SK-N-SH treated with all-trans-retinoic acid at 6 μM for 48 hours (cell line): ENCODE data around the gene ANKS6.

Experiments
- ATAC-seq: fragments of 200-7000 bp; cut with Tn5 transposase; 3 replicates; pipeline ENCODE4 v1.9.1; 2020; ENCODE audit warnings: mild to moderate bottlenecking, moderate library complexity
- ARNTL ChIP-seq: fragments of 450-650 bp; formaldehyde crosslinking; IDR thresholded peaks from 2 replicates; pipeline ENCODE4 v1.5.0; 2020; ENCODE audit warnings: low read depth, mild to moderate bottlenecking, moderate library complexity, borderline replicate concordance
- BACH2 ChIP-seq: fragments of 250-450 bp; sonication (Bioruptor Pico); IDR thresholded peaks from 2 replicates; pipeline ENCODE4 v1.9.0; 2021; ENCODE audit warnings: mild to moderate bottlenecking, borderline replicate concordance
- CSDC2 ChIP-seq: fragments of 250-450 bp; sonication (Bioruptor Pico); IDR thresholded peaks from 2 replicates; pipeline ENCODE4 v1.5.0; 2020; ENCODE audit warnings: mild to moderate bottlenecking, moderate library complexity
- ESRRG ChIP-seq: fragments of 250-450 bp; sonication (Bioruptor Pico); IDR thresholded peaks from 2 replicates; pipeline ENCODE4 v1.6.1; 2021; ENCODE audit warnings: mild to moderate bottlenecking
- GLIS3 ChIP-seq: fragments of 250-450 bp; sonication (Bioruptor Pico); IDR thresholded peaks from 2 replicates; pipeline ENCODE4 v1.5.0; 2020; ENCODE audit warnings: mild to moderate bottlenecking, moderate library complexity
- ISL1 ChIP-seq: fragments of 250-450 bp; sonication (Bioruptor Pico); IDR thresholded peaks from 2 replicates; pipeline ENCODE4 v2.1.2; 2022; ENCODE audit warnings: mild to moderate bottlenecking, moderate library complexity
- OSR1 ChIP-seq: fragments of 250-450 bp; sonication (Bioruptor Pico); IDR thresholded peaks from 2 replicates; pipeline ENCODE4 v1.8.0; 2022; ENCODE audit warnings: moderate library complexity, mild to moderate bottlenecking, inconsistent platforms
- PPARA ChIP-seq: fragments of 250-450 bp; sonication (Bioruptor Pico); IDR thresholded peaks from 2 replicates; pipeline ENCODE4 v1.5.0; 2020; ENCODE audit warnings: mild to moderate bottlenecking, borderline replicate concordance
- RARB ChIP-seq: fragments of 250-450 bp; sonication (Bioruptor Pico); IDR thresholded peaks from 2 replicates; pipeline ENCODE4 v1.8.0; 2021; ENCODE audit warnings: mild to moderate bottlenecking, moderate library complexity
- SNAI2 ChIP-seq: fragments of 250-450 bp; sonication (Bioruptor Pico); IDR thresholded peaks from 2 replicates; pipeline ENCODE4 v1.5.0; 2020; ENCODE audit warnings: mild to moderate bottlenecking, moderate library complexity
- ZC3H10 ChIP-seq: fragments of 250-450 bp; sonication (Bioruptor Pico); IDR thresholded peaks from 2 replicates; pipeline ENCODE4 v1.5.1; 2021; ENCODE audit warnings: mild to moderate bottlenecking, moderate library complexity
- ZFP3 ChIP-seq: fragments of 250-450 bp; sonication (Bioruptor Pico); IDR thresholded peaks from 2 replicates; pipeline ENCODE4 v1.5.0; 2020; ENCODE audit warnings: mild to moderate bottlenecking, moderate library complexity
- ZFP30 ChIP-seq: fragments of 450-650 bp; formaldehyde crosslinking; IDR thresholded peaks from 2 replicates; pipeline ENCODE4 v1.5.0; 2022; ENCODE audit warnings: mild to moderate bottlenecking, moderate library complexity
- ZNF565 ChIP-seq: fragments of 450-650 bp; formaldehyde crosslinking; conservative IDR thresholded peaks from 2 replicates; pipeline ENCODE4 v1.5.0; 2020; ENCODE audit warnings: low read depth, mild to moderate bottlenecking, moderate library complexity
- ZNF70 ChIP-seq: fragments of 450-650 bp; formaldehyde crosslinking; IDR thresholded peaks from 2 replicates; pipeline ENCODE4 v1.5.0; 2020; ENCODE audit warnings: mild to moderate bottlenecking, moderate library complexity
- TF ChIP-seq, protein P1 (sequence below): fragments of 250-450 bp; sonication (Bioruptor Pico); IDR thresholded peaks from 2 replicates; pipeline ENCODE4 v1.8.0; 2021; ENCODE audit warnings: low read depth, mild to moderate bottlenecking, moderate library complexity, borderline replicate concordance
- TF ChIP-seq, protein P2 (sequence below): fragments of 250-450 bp; sonication (Bioruptor Pico); IDR thresholded peaks from 2 replicates; pipeline ENCODE4 v1.8.0; 2020; ENCODE audit warnings: mild to moderate bottlenecking, moderate library complexity, borderline replicate concordance
- TF ChIP-seq, protein P3 (sequence below): fragments of 250-450 bp; sonication (Bioruptor Pico); IDR thresholded peaks from 2 replicates; pipeline ENCODE4 v1.5.1; 2021; ENCODE audit warnings: mild to moderate bottlenecking, moderate library complexity
- TF ChIP-seq, protein P4 (sequence below): fragments of 250-450 bp; sonication (Bioruptor Pico); IDR thresholded peaks from 2 replicates; pipeline ENCODE4 v1.5.0; 2020; ENCODE audit warnings: mild to moderate bottlenecking, moderate library complexity

ANKS6 gene

DNA sequence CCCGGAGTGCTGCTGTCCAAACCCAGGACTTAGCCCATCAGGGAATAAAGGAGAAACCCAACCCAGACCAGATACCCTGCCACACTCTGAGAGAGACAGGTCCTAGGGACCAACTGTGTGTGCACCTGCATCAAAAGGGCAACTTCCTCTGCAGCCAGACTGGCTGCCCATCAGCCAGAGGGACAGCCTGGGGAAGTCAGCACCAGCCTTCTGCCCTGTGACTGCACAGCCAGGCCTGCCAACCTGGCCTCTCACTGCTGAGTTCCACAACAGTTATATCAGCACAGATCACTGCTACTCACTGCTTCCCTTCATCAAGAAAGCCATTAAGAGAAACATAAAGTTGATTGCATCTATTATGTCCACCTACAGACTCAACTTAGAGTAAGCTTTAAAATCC, 105.7 kb downstream of the ANKS6 start (continued):
- TF ChIP-seq, protein P1, sequence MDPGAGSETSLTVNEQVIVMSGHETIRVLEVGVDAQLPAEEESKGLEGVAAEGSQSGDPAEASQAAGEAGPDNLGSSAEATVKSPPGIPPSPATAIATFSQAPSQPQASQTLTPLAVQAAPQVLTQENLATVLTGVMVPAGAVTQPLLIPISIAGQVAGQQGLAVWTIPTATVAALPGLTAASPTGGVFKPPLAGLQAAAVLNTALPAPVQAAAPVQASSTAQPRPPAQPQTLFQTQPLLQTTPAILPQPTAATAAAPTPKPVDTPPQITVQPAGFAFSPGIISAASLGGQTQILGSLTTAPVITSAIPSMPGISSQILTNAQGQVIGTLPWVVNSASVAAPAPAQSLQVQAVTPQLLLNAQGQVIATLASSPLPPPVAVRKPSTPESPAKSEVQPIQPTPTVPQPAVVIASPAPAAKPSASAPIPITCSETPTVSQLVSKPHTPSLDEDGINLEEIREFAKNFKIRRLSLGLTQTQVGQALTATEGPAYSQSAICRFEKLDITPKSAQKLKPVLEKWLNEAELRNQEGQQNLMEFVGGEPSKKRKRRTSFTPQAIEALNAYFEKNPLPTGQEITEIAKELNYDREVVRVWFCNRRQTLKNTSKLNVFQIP (CRISPR knock-in tag), result no peak
- TF ChIP-seq ISL1 (CRISPR knock-in tag), result no peak
- no peak for TF ChIP-seq CSDC2 (CRISPR knock-in tag)
- no peak for TF ChIP-seq ARNTL

DNA sequence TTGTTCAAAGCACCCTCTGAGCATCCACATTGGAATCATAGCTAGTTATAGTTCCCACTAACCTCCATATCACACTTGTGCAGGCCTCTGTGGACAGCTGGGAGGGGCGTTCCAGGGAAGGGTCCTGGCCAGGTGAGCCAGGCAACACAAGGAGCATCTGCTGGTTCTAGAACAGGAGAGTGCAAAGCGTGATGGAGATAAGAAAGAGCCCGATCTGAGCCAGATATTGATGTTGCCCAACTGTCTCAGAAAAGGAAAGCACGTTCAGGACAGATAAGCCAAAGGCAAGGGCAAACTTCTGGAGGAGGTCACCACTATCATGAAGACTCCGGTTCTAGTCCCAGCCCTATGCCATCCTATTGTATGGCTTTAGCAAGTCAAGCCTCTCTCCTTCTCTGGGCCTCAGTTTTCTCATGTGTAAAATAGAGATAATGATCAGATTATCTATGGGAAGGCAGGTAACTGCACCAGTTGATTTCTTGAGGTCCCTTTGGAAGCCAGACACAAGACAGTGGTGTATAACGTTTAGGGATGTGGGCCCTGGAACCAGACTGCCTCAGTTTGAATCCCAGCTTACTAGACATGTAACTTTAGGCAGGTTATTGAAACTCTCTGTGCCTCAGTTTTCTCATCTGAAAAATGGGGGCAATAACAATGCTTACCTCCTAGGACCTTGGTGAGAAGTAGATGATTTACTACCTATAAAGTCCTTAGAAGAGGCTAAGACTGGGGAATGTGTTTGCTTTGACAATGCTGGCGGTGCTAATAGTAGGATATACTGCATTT, 107.5 kb downstream of the ANKS6 start:
- no peak for ATAC-seq
- no peak for TF ChIP-seq ZNF70 (CRISPR knock-in tag)
- TF ChIP-seq, protein P2, sequence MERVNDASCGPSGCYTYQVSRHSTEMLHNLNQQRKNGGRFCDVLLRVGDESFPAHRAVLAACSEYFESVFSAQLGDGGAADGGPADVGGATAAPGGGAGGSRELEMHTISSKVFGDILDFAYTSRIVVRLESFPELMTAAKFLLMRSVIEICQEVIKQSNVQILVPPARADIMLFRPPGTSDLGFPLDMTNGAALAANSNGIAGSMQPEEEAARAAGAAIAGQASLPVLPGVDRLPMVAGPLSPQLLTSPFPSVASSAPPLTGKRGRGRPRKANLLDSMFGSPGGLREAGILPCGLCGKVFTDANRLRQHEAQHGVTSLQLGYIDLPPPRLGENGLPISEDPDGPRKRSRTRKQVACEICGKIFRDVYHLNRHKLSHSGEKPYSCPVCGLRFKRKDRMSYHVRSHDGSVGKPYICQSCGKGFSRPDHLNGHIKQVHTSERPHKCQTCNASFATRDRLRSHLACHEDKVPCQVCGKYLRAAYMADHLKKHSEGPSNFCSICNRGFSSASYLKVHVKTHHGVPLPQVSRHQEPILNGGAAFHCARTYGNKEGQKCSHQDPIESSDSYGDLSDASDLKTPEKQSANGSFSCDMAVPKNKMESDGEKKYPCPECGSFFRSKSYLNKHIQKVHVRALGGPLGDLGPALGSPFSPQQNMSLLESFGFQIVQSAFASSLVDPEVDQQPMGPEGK (CRISPR knock-in tag), result no peak
- no peak for TF ChIP-seq RARB (CRISPR knock-in tag)
- TF ChIP-seq ZNF565 (CRISPR knock-in tag), result no peak
- TF ChIP-seq ZFP3 (CRISPR knock-in tag), result no peak
- TF ChIP-seq ZFP30 (CRISPR knock-in tag), result no peak
- no peak for TF ChIP-seq PPARA (CRISPR knock-in tag)

DNA sequence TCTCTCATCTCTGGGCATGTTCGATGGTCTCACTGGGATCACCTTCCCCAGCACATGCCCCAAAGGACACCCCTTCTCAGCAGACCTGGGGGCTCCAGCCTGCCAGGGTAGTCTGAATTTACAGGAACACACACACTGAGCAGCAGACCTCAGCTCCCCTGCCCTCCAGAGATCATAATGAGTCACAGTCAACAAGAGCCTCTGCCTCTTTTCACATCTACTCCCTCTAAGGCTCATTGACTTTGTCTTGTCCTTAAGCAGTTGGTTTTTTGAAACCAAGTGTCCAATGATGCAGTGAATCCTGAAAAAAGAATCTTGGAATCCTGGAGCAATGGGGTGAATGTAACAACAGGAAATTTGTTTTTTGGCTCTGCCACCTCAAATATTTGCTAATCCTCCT, 108.4 kb downstream of the ANKS6 start:
- ATAC-seq, result no peak
- TF ChIP-seq BACH2, result no peak
- TF ChIP-seq OSR1 (CRISPR knock-in tag), result no peak
- TF ChIP-seq ZFP3 (CRISPR knock-in tag), result no peak
- no peak for TF ChIP-seq ARNTL
- TF ChIP-seq, protein P3, sequence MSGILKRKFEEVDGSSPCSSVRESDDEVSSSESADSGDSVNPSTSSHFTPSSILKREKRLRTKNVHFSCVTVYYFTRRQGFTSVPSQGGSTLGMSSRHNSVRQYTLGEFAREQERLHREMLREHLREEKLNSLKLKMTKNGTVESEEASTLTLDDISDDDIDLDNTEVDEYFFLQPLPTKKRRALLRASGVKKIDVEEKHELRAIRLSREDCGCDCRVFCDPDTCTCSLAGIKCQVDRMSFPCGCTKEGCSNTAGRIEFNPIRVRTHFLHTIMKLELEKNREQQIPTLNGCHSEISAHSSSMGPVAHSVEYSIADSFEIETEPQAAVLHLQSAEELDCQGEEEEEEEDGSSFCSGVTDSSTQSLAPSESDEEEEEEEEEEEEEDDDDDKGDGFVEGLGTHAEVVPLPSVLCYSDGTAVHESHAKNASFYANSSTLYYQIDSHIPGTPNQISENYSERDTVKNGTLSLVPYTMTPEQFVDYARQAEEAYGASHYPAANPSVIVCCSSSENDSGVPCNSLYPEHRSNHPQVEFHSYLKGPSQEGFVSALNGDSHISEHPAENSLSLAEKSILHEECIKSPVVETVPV (CRISPR knock-in tag), result no peak
- no peak for TF ChIP-seq ZNF70 (CRISPR knock-in tag)
- TF ChIP-seq, protein P1 (CRISPR knock-in tag), result no peak
- TF ChIP-seq CSDC2 (CRISPR knock-in tag), result no peak
- TF ChIP-seq PPARA (CRISPR knock-in tag), result no peak
- TF ChIP-seq, protein P4, sequence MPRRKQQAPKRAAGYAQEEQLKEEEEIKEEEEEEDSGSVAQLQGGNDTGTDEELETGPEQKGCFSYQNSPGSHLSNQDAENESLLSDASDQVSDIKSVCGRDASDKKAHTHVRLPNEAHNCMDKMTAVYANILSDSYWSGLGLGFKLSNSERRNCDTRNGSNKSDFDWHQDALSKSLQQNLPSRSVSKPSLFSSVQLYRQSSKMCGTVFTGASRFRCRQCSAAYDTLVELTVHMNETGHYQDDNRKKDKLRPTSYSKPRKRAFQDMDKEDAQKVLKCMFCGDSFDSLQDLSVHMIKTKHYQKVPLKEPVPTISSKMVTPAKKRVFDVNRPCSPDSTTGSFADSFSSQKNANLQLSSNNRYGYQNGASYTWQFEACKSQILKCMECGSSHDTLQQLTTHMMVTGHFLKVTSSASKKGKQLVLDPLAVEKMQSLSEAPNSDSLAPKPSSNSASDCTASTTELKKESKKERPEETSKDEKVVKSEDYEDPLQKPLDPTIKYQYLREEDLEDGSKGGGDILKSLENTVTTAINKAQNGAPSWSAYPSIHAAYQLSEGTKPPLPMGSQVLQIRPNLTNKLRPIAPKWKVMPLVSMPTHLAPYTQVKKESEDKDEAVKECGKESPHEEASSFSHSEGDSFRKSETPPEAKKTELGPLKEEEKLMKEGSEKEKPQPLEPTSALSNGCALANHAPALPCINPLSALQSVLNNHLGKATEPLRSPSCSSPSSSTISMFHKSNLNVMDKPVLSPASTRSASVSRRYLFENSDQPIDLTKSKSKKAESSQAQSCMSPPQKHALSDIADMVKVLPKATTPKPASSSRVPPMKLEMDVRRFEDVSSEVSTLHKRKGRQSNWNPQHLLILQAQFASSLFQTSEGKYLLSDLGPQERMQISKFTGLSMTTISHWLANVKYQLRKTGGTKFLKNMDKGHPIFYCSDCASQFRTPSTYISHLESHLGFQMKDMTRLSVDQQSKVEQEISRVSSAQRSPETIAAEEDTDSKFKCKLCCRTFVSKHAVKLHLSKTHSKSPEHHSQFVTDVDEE (CRISPR knock-in tag), result no peak
- TF ChIP-seq ESRRG (CRISPR knock-in tag), result no peak
- no peak for TF ChIP-seq GLIS3
- no peak for TF ChIP-seq ZC3H10 (CRISPR knock-in tag)
- TF ChIP-seq SNAI2, result no peak
- no peak for TF ChIP-seq ZFP30 (CRISPR knock-in tag)
- no peak for TF ChIP-seq ISL1 (CRISPR knock-in tag)
- TF ChIP-seq, all 23 proteins: peak for 0
